ENCODE measurements around the gene DAGLB.
"Not testable (repeated sequence)": the region's sequence is repeated elsewhere in the genome, so short reads cannot be mapped to it uniquely, and the experiment has no call there.

Gene DAGLB

DNA sequence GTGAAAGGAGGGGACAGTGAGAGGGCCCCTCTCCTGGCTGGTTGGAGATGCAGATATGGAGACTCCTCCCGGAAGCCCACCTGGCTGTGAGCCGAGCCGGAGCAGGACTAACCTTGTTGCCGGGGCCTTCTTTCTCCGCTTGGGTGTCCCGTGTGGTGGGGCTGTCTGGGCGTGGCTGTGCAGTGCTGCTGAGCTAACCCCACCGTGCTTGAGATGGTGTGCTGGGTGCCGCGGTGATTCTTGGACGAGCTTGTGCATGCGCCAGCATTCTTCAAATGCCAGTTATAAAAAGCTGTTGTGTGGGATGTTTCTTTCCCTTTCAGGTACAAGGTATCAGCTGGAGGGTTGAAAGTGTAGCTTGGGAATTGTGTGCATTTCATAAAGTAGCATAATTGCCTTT is 48.8 kb downstream of the DAGLB start:
- DNase-seq (ENCODE audit: low spot score), result no peak

DNA sequence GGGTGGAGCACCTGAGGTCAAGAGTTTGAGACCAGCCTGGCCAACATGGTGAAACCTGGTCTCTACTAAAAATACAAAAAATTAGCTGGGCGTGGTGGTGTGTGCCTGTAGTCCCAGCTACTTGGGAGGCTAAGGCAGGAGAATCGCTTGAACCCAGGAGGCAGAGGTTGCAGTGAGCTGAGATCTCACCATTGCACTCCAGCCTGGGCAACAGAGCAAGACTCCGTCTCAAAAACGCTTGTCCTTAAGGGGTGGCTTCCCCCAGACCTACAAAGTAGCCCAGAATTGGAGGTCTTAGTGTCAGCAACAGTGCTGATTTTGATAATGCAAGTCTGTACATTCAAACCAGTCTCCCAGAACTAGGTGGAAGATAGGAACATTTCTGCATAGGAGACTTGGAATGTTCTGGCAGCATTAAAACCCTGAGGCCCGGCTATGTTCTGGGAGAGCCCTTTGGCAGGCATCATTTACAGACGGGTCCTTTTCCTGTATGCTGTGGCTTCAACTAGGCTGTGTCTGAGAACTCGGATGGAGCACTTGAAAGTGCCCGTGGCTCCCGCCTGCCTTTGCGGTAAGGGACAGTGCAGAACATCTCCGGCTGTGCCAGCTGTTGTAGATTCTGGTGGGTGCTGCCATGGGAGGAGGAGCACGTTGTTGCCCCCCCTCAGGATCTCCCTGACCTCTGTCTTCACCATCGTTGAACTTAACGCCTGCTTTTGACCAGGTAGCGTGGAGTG is 49.8 kb downstream of the DAGLB start:
- not testable (repeated sequence) for DNase-seq (ENCODE audit: low spot score)

DNA sequence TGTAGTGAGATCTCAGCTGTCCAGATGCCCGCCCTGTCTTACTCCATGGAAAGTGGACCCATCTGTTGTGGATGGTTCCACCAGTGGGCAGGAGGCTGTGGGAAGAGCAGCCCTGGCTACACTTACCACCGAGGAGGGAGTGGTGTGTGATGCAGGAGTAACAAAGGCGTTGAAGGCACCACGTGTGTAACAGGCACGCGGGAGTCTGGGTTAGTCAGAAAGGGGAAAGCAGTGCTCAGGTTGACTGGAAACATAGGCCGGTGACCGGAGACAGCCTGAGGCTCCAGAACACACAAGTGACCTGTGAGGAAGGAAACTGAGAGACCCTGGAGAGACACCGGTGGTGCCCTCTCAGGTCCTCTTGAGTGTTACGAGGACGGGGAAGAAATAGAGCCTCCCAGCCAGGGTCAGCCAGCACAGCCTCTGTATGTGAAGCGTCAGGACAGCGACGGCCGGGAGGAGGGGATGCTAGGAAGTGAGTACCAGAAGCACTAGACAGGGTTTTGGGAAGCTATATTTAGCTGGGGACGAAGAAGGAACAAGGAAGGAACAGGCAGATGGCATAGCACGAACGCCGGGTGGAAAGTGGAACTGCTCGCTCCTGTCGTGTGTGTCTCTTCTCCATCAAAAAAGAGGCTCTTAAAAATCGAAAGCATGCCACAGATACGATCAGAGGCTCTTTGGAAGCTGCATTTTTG is 51.7 kb downstream of the DAGLB start:
- DNase-seq (ENCODE audit: low spot score), result peak; percentile 85

DNA sequence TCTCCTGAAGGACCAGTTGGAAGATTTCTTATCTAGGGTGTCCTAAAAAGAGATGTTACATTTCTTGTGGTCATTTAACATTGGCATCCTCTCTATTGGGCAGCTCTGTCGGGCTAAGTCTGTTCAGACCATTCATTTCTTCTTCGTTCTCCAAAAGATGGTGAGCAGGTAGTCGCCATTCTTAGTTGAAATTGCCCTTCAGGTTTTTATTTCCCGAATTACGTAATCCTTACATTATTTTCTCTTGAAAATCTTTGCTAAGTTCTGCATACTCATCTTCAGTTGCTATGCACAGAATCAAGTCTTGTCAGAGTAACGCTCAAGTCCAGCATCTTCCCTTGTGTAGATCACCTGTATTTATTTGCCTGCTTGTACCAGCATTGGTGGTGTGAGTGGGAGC is 53.6 kb downstream of the DAGLB start:
- no peak for DNase-seq (ENCODE audit: low spot score)

DNA sequence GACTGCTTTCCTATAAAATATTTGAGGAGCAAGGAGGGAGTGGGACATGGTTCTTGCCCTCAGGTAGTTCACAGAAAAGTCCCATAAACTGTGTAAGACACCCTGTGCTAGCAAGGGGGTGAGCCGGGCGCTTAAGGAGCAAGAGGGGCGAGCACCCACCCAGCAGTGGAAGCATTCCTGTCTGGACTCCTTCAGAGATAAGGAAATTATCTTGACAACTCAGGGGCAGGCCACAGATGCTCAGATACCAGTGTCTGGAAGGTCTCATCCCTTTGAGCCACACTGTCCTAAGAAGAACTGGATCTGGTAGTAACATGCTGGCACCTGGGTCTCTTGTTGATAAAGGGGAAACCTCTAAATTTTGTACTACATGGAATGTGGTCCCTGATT is 54.1 kb downstream of the DAGLB start:
- no peak for DNase-seq (ENCODE audit: low spot score)

DNA sequence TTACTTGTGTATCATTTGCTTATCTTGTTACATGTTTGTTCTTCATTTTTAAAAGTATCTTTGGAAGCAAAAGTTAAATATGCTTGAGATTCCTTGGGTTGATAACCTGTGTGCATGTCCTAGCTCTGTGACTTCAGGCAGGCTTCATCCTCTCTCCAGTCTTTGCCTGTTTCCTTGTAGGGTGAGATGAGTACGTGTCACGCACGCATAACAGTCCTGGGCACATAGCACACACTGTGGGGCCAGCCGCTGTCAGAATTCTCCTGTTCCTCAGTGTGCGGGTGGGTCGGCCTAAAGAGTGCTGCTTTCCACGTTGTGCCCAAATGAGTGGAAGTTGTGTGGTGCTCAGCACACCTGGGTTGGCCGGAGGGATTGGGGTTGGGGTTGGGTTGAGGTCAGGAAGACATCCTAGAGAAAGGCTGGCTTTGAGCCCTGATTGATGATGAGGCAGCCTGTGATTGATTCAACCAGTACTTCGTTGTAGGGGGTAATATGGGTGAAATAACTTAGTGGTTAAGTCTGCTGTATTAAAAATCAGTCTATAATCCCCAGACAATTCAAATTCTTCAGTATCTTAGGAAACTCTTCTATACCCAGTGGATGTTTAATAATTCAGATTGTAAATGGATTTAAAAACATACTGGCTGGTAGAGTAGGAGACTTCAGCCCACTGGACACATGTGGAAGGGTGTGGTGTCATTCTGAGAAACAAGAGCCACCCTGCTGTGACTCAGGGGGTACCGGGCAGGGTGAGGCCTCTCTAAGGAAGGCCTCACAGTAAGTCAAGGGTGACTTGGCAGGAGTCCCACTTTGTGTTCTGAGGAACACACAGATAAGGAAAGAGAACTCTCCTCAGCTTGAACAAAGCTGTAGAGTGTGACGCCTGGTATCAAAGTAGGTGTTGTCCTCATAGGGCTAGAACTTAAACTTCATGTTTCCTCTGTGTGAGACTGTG is 54.8 kb downstream of the DAGLB start:
- peak; percentile 59 for DNase-seq (ENCODE audit: low spot score)

DNA sequence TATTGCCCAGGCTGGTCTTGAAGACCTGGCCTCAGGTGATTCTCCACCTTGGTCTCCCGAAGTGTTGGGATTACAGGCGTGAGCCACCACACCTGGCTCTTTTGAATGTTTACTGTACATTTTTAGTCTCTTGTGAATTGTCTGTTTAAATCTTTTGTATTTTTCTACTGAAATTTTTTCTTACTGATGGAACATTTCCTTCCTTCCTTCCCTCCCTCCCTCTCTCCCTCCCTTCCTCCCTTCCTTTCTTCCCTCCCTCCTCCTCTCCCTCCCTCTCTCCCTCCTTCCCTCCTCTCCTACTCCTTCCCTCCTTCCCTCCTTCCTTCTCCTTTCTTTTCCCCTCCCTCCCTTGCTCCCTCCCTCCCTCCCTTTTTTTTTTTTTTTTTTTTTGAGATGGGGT is 58.0 kb downstream of the DAGLB start:
- DNase-seq (ENCODE audit: low spot score), result no peak

DNA sequence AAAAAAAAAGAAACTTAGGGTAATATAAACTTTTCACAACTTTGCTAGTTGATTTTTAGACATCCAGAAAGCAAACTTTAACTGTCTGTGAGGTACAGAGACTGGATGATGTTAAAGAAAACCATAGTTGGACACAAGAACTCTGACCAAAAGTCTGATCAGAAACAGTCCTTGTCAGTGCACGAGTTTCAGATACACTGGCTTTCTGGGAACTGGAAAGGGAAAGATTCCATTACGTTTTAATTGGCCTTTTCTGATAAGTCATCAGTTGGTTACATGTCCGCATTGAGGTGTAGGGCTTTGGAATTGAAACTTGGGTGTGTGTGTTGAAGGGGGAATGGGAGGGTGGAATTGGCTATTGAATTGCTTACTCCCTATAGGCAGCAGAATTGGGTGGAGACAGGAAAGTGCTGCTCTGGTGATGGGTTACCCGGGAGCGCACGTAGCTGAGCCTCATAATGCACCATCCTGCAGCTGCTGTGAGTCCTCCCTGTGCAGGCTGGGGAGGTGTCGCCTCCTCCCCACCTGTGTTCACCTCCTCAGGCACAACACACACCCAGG is 59.9 kb downstream of the DAGLB start:
- DNase-seq (ENCODE audit: low spot score), result no peak

DNA sequence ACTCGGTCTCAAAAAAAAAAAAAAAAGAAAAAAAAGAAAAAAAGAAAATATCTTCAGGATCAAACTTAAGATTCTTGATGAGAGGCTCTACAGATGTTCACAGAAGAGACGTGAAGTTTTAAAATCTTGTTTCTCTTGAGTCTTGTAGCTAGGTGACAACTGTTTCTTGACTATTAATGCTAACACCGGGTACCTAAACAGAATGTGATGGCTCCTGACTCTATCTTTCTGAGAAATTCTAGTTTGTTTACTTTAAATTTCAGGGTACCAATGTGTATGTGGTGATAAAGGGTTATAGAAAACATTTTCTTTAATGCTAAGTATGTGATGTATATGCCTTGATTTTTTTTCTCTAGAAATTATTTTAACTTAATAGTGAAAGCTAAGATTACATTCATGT is 61.0 kb downstream of the DAGLB start:
- no peak for DNase-seq (ENCODE audit: low spot score)

DNA sequence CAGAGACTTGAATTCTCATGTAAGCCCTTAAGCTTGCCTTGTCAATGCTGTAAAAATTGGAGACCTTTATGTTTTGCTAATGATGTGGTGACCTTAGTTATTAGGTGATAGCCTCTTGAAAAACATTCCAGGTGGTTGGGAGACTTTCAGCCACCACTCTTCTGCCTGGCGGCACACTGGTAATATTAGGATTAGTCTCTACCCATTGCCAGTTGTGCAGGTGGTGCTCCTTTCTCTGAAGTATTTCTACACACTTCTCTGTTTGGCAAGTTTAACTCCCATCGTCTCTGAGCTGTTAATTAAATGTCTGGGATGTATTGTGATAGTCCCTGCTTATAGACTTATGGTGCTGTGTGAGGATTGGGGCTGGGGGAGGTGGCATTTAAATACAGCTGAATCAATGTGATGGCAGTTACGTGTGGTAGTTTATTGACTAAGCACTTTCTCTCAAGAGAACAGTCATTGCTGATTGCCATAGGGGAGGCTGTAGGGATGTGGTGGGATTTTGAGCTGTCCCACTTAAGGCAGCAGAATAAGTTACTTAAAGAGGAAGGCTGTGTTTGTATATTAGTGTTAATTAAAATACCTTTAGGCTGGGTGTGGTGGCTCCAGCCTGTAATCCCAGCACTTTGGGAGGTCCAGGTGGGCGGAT is 61.7 kb downstream of the DAGLB start:
- no peak for DNase-seq (ENCODE audit: low spot score)

DNA sequence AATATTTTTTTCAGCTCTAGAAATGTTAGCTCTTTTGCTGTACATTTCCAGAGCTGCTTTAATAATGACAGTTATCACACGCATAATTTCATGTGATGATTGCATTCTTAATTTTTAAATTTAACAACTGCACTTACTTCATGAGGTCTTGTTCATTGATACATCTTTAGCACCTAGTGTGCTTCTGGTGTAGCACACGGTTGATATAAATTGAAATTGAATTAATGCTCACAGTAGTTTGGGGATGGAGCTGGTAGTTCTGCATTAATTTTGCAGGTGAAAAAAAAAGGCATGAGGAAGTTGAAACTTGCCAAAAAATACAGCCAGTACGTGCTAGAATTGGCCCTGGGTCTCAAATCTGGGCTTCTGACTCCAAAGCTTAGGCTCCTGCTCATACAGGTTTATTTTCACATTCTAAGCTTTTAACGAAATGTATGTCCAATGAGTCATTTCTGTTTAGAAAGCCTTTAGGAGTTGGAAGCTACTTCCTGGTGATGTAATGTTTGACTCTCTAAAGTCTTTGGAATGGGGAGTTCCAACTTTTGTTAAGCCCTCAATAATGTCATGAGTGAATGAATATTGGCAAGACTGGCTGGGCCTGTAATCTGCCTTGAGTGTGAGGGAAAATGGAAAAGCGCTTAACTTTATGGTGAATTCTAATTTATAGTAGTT is 62.5 kb downstream of the DAGLB start:
- no peak for DNase-seq (ENCODE audit: low spot score)

DNA sequence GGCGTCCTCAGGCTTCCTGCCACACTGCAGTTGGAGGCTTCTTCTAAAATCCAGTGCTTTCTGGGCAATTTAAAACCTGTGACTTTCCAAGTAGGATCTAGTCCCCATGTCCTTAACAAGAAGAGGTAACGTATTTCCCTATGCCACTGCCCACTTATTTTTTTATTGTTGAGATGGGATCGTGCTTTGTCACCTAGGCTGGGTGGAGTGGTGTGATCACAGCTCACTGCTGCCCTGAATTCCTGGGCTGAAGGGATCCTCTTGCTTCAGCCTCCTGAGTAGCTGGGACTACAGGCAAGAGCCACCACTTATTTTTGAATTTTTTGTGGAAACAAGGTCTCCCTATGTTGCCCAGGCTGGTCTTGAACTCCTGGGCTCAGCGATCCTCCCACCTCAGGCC is 63.4 kb downstream of the DAGLB start:
- DNase-seq (ENCODE audit: low spot score), result no peak

DNA sequence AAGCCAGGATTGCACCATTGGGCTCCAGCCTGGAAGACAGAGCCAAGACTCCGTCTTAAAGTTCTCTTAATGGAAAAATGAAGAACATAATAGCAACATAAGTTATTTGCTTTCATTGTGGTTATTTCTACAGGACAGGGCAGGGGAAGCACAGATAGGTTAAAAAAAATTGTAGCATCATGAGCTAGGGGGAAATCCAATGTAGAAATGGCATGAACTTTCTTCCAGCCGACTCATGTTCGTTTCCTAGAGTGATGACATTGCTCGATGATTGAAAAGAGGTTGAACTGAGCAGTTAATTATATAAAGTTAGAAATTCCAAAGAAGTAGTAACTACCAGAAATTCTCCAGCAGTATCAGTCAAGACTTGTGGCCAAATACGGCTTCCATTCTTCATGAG is 64.9 kb downstream of the DAGLB start:
- DNase-seq (ENCODE audit: low spot score), result no peak

DNA sequence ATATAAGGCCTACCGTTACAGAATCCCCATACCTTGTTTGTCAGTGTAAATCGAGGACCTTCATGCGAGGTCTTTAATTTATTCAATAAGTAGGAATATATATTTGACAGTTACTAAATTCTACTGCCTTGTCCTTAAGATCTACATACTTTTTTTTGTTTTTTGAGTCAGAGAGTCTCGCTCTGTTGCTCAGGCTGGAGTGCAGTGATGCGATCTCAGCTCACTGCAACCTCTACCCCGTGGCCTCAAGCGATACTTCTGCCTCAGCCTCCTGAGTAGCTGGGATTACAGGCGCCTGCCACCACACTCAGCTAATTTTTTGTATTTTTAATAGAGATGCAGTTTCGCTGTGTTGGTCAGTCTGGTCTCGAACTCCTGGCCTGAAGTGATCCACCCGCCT is 65.9 kb downstream of the DAGLB start:
- not testable (repeated sequence) for DNase-seq (ENCODE audit: low spot score)

DNA sequence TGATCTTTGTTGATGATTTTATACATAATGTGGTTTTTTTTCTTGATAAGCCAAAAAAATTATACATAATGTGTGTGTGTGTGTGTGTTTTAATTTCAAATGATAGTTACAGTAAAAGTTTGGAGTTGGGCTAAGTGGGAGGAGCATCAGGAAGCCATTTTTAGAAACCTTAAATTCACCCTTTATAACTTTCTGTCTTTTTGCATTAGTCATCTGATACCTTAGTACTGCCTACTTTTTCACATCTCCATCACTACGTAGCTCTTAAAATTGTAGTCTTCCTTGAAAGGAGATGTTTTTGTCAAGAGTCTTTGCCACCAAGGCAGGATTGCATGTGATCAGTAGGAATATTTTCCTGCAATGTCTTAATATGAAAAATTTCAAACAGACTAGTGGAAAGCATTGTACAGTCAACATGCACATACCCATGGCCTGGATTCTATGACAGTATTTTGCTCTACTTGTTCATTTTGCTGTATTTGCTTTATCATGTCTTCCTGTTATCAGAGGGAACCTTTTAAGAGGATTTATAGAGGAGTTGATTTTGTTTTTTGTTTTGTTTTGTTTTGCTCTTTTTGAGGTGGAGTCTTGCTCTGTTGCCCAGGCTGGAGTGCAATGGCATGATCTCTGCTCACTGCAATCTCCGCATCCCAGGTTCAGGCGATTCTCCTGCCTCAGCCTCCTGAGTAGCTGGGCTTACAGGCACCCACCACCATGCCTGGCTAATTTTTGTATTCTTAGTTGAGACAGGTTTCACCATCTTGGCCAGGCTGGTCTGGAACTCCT is 67.3 kb downstream of the DAGLB start:
- no peak for DNase-seq (ENCODE audit: low spot score)

DNA sequence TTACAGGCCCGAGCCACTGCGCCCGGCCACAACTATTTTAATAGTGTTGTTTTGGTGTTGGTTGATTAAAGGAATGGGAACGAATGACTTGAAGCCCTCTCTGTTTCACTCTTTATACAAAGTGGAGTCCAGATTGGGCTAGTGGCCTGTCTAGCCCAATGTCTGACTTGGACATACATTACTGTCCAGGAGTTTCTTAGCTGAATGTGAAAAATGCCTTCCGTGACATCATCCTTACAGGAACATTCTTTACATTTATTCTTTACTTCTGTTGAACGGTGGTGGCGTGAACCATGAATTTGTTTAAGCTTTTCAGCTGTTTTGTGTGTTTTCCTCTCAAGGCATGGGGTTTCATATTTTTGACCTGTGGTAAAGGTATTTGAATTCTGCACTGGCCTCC is 67.9 kb downstream of the DAGLB start:
- DNase-seq (ENCODE audit: low spot score), result no peak

DNA sequence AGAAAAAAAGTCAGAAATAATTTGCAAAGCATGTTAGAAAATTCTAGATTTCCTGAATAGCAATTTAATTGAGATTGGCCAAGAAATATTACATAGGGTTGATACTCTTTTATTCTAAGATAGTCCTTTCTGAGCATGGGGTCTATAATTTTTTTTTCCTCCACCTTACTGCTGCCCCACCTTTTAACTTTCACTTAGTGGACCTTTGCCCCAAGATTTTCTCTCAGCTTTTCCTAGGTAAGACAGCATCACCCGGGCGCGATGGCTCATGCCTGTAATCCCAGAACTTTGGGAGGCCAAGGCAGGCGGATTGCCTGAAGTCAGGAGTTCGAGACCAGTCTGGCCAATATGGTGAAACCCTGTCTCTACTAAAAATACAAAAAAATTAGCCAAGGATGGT is 69.2 kb downstream of the DAGLB start:
- DNase-seq (ENCODE audit: low spot score), result not testable (repeated sequence)

DNA sequence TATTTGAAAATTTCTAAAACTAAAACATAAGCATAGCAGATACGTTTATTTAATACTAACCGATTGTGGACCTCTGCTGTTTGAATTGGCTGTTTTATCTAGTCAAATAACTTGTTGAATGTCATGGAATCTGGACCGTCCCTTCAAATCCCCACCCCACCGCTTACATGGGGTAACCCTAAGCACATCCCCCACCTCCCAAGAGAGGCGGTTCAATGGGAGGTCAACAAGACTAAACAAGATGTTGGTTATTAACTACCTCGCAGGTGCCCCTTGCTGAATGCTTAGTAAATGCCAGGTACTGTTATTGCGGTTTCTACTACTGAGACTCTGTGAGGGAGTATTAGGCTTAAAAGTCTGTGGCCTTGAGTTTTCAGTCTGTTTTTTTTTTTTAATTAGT is 70.9 kb downstream of the DAGLB start:
- no peak for DNase-seq (ENCODE audit: low spot score)

DNA sequence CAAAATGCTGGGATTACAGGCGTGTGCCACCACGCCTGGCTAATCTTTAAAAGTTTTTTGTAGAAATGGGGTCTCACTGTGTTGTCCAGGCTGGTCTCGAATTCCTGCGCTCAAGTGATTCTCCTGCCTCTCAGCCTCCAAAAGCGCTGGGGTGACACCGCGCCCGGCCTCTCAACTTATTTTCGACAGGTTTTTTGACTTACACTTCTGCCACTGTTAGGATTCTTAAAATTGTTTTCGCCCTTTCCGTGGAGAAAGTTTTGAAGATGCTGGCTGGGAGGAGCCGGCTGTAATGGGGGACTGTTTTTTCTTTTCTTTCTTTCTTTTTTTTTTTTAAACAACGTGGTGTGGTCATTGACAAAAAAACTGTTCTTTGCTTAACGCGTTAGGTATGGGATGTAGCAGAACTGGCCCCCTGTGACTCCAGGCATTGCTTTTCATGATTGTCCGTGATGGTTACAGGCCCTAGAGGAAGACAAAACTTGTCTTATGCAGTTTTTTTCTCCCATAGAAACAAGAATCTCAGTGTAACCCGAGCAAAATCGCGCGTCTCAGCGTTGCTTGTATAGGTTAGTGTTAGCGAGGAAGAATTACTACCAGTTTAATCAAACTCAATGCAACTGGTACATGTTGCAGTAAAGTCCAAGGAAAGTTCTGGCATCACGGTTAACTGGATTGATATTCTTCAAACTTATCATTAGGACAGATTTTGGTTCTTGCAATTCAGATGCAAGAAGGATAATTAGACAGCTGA is 72.2 kb downstream of the DAGLB start:
- no peak for DNase-seq (ENCODE audit: low spot score)

All from Ammon's horn (tissue), 1 donor.